Prostate gland (tissue), 2 donors: ENCODE measurements around the gene UBL7.

Experiments used
- CTCF ChIP-seq, 4 experiments: fragments of 200-600 bp in 2 of 4; fragments of 450-650 bp in 2 of 4; sonication (generic) in 2 of 4; IDR thresholded peaks; 1 replicate in 3 of 4; 2 replicates in 1 of 4; pipeline ENCODE4 v1.5.1; 2016 to 2019; ENCODE audit warnings: antibody characterized with exemption in 4 of 4, mild to moderate bottlenecking in 2 of 4, moderate library complexity in 2 of 4
- POLR2A ChIP-seq: fragments of 450-650 bp; IDR thresholded peaks from one replicate; pipeline ENCODE4 v1.6.1; 2016; ENCODE audit warnings: antibody characterized with exemption, mild to moderate bottlenecking
- POLR2AphosphoS5 ChIP-seq: sonication (generic); formaldehyde crosslinking; IDR thresholded peaks from one replicate; pipeline ENCODE4 v1.6.1; 2017; ENCODE audit warnings: antibody characterized with exemption

DNA sequence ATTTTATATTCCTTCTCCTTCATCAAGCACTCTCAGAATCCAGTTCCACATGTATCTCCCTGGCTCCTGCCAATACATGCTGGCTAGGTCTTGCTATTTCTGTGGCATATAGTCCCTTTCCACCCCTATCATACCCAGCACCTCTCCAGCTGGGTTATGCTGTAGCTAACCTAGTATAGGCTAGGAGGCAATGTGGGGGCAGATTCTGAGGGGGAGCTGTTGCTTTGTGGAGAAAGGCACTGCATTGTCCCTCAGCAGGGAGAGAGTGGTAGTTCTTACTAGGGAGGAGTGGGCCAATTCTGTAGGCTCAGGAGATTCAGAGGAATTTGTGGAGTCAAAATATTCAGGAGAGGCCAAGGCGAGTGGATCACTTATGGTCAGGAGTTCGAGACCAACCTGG is 39.4 kb upstream of the UBL7 start:
- TF ChIP-seq CTCF (IDR thresholded peaks at IDR 0.05): no peak
- no peak for TF ChIP-seq POLR2A
- no peak for TF ChIP-seq POLR2AphosphoS5
